Activated naive CD4-positive, alpha-beta T cell treated with anti-CD3 and anti-CD28 coated beads, Interleukin-2, amount 50 U/mL, for 24 hours (primary cell): ENCODE measurements around the gene GLI2.

ENCODE experiments used
- H3K27ac Mint-ChIP-seq: one replicate; pipeline ENCODE4 v1.8.0; 2021; ENCODE audit warnings: mild to moderate bottlenecking, mixed read lengths
- H3K27me3 Mint-ChIP-seq: one replicate; pipeline ENCODE4 v1.8.0; 2021; ENCODE audit warnings: mixed read lengths
- H3K36me3 Mint-ChIP-seq: one replicate; pipeline ENCODE4 v1.8.0; 2021; ENCODE audit warnings: mixed read lengths
- H3K4me1 Mint-ChIP-seq: one replicate; pipeline ENCODE4 v1.8.0; 2021; ENCODE audit warnings: mixed read lengths
- H3K4me3 Mint-ChIP-seq: one replicate; pipeline ENCODE4 v1.8.0; 2021; ENCODE audit warnings: mild to moderate bottlenecking, mixed read lengths
- H3K9me3 Mint-ChIP-seq: one replicate; pipeline ENCODE4 v1.8.0; 2021; ENCODE audit warnings: mixed read lengths

Gene GLI2

DNA sequence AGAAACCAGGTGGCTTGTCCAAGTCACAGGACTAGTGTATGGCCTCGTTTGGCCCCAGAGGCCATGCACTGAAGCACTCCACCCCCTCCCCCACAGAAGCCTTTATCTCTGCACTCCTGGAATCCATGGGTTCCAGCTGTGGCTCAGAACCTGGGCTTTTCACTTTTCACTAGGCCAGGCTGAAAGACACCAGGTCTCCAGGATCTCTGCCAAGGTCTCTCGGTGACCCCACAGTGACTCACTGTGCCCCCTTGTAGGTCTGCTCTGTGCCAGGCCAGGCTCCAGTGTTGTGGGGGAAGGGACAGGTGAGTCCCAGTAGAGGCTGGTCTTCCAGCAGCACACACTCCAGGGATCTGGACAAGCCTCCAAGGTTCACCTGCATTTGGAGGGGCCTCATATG is 31.0 kb upstream of the GLI2 start:
- no peaks in the 10 kb centered on the region for H3K9me3 Mint-ChIP-seq

DNA sequence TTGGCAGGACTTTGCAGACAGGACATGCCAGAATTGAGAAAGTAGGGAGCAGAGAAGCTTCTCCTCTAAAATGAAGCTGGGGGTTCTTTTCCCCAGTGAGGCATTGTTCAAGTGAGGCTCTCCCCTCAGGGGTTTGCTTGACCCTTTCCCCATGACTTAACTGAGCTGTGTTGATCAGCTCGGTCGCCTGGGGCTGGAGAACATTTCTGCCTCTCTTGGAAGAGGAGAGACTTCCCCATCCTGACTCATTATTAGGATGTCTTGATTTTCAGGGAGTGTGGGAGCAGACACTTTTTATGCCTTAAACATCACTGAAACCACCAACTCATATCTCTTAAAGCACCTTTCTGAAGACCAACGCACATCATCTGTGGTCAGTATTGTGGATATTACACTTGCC is 27.9 kb upstream of the GLI2 start:
- no peak overlapping the region for H3K27ac Mint-ChIP-seq
- H3K27me3 Mint-ChIP-seq: peaks cover 3% of the 10 kb centered on the region
- H3K4me3 Mint-ChIP-seq: no peak overlapping the region
- no peaks in the 10 kb centered on the region for H3K36me3 Mint-ChIP-seq
- H3K9me3 Mint-ChIP-seq: no peaks in the 10 kb centered on the region
- H3K4me1 Mint-ChIP-seq: no peaks in the 10 kb centered on the region

More for the DNA sequence above, 31.0 kb upstream of the GLI2 start:
- Mint-ChIP-seq H3K27me3 (no peaks in the 10 kb centered on the region), H3K27ac (no peak overlapping the region), H3K4me1 (no peaks in the 10 kb centered on the region), H3K4me3 (no peak overlapping the region), H3K36me3 (no peaks in the 10 kb centered on the region)

DNA sequence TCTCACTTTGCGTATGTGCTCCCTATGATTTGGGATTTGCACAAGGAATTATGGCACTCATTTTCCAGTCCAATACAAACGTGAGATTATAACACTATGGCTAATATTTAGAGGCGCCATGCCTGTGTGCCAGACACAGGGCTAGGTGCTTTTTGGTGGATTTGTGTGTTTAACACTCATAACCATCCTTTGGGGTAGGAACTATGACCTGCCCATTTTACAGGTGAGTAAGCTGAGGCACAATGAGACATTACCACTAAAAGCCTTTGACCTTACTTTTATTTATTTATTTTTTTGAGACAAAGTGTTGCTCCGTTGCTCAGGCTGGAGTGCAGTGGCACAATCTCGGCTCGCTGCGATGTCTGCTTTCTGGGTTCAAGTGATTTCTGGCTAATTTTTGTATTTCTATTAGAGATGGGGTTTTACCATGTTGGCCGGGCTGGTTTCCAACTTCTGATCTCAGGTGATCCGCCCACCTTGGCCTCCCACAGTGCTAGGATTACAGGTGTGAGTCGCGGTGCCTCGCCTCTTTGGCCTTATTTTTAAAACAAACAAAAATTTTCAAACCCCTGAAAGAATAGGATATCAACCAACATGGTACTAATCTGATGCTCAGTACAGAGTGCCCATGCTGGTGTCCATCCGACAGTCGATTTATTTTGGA is 26.6 kb upstream of the GLI2 start:
- Mint-ChIP-seq H3K36me3 (no peaks in the 10 kb centered on the region), H3K9me3 (no peaks in the 10 kb centered on the region), H3K27me3 (peaks cover 3% of the 10 kb centered on the region), H3K4me1 (no peaks in the 10 kb centered on the region), H3K4me3 (no peak overlapping the region), H3K27ac (no peak overlapping the region)

DNA sequence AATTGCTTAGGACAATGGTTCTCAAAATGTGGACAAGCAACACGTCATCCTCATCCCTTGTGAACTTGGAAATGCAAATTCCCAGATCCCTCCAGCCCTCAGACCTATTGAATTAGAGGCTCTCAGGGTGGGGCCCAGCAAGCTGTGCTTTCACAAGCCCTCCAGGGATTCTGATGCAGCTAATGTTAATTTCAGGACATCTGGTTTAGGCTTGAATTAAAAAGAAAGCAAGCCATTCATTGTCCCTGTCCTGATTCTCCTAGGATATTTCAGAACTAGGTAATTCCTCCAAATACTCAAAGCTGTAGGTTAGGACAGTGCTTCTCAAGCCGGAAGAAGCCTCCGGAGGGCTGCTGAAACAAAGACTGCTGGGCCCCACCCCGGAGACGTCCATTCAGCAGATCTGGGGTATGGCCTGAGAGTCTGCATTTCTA is 26.0 kb upstream of the GLI2 start:
- no peak overlapping the region for H3K4me3 Mint-ChIP-seq
- H3K9me3 Mint-ChIP-seq: no peaks in the 10 kb centered on the region
- H3K36me3 Mint-ChIP-seq: no peaks in the 10 kb centered on the region
- no peaks in the 10 kb centered on the region for H3K4me1 Mint-ChIP-seq
- H3K27me3 Mint-ChIP-seq: peaks cover 3% of the 10 kb centered on the region
- H3K27ac Mint-ChIP-seq: no peak overlapping the region

DNA sequence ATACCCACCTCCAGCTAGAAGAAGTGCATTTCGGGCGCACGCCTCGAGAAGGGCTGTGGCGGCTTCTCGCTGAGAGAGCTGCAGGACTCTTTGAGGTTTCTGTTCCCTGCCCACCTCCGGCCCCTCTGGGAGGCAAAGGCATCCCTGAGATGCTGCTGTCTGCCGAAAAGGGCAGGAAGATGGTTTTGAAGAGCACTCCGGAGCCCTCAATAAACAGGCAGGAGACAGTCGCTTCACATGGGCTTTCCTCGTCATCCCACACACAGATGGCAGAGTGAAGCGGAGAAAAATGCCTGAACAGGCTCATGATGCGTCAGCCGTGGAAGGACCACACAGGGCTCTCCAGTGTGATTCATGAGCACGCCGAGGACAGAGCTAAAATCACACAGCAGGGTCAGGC is 25.4 kb upstream of the GLI2 start:
- peaks cover 3% of the 10 kb centered on the region for H3K27me3 Mint-ChIP-seq

DNA sequence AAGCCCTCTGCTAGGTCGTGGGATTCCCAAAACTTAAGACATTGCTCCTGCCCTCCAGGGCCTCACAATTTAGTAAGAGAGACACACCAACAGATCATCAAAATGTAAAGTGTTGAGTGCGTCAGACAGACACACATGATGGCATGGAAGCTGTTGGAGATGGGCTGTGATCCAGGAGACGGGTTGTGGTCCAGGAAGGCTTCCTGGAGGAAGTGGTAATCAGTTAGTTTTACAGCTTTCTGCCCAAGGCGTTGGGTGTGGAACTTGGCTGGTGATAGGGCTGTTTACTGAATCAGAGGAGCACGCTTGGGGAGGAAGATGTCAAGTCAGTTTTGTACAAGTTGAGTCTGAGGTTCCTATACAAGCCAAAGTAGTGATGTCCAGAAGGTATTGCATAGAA is 24.0 kb upstream of the GLI2 start:
- Mint-ChIP-seq H3K4me1 (no peaks in the 10 kb centered on the region), H3K27ac (no peak overlapping the region)

More for the DNA sequence above, 25.4 kb upstream of the GLI2 start:
- H3K36me3 Mint-ChIP-seq: no peaks in the 10 kb centered on the region
- H3K4me1 Mint-ChIP-seq: no peaks in the 10 kb centered on the region
- no peak overlapping the region for H3K4me3 Mint-ChIP-seq
- H3K27ac Mint-ChIP-seq: no peak overlapping the region
- H3K9me3 Mint-ChIP-seq: no peaks in the 10 kb centered on the region

DNA sequence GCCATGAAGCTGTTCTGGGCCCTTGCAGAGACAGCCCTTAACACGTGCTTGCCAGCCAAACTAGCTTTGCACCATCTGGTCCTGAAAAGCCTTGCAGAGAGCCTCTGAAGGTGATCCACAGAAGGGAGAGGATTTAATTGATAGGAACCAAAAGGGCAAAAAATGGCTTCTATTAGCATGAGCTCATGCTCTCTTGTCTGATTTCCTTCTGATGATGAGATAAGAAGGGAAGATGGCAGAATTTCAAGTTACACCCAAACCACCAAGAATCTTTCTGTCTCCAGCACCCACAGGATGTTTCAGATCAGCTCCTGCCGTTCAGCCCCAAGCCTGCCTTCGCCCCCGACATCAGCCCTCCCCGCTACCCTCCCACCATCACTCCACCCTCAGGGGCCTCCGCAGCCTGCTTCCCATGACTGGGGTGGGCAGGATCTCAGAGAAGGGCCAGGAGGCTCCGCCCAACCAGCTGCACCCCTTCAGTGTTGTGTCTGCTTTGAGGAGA is 23.4 kb upstream of the GLI2 start:
- H3K36me3 Mint-ChIP-seq: no peaks in the 10 kb centered on the region
- no peak overlapping the region for H3K27ac Mint-ChIP-seq
- H3K4me3 Mint-ChIP-seq: no peak overlapping the region
- peaks cover 3% of the 10 kb centered on the region for H3K27me3 Mint-ChIP-seq
- H3K4me1 Mint-ChIP-seq: no peaks in the 10 kb centered on the region
- H3K9me3 Mint-ChIP-seq: no peaks in the 10 kb centered on the region

More for the DNA sequence above, 24.0 kb upstream of the GLI2 start:
- Mint-ChIP-seq H3K27me3 (peaks cover 3% of the 10 kb centered on the region), H3K36me3 (no peaks in the 10 kb centered on the region), H3K9me3 (no peaks in the 10 kb centered on the region), H3K4me3 (no peak overlapping the region)

DNA sequence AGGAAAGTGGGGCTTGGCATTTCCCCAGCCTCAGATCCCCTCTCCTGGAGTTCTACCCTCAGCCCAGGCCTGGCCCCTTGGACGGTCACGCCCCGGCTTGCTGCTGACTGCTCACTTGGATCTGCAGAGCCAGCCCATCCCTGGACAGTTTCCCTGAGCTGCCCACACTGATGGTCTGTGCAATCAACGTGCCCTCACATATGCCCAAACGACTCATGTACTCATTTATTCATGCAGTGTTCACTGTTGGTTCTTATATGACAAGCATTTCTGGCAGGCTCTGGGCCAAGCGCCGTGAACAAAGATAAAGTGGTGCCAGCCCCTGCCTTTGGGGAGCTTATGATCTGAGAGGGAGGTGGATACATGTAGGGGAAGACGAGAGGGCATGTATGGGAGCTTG is 20.3 kb upstream of the GLI2 start:
- Mint-ChIP-seq H3K27ac (no peak overlapping the region), H3K9me3 (no peaks in the 10 kb centered on the region), H3K36me3 (no peaks in the 10 kb centered on the region), H3K27me3 (peaks cover 3% of the 10 kb centered on the region), H3K4me3 (no peak overlapping the region), H3K4me1 (no peaks in the 10 kb centered on the region)

DNA sequence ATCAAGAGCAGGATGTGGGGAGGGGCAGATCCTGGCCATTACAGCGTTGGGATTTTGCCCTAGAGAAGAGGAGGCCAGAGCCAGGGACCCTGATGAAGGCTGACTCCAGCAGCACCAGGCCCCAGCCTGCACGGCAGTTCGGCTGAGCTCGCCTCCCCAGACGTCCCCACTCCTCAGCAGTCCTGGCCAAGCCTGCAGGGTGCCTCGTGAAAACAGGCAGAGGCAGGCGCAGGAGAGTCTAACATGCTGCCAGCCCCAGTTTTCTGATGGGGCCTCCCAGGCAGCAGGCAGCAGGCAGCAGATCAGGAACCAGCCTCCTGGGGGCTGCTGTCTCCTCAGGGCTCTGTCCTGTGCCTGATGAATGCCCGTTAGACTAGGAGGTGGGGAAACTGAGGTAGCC is 19.7 kb upstream of the GLI2 start:
- Mint-ChIP-seq H3K9me3 (no peaks in the 10 kb centered on the region), H3K27me3 (peaks cover 3% of the 10 kb centered on the region), H3K4me3 (no peak overlapping the region), H3K4me1 (no peaks in the 10 kb centered on the region), H3K27ac (no peak overlapping the region), H3K36me3 (no peaks in the 10 kb centered on the region)

DNA sequence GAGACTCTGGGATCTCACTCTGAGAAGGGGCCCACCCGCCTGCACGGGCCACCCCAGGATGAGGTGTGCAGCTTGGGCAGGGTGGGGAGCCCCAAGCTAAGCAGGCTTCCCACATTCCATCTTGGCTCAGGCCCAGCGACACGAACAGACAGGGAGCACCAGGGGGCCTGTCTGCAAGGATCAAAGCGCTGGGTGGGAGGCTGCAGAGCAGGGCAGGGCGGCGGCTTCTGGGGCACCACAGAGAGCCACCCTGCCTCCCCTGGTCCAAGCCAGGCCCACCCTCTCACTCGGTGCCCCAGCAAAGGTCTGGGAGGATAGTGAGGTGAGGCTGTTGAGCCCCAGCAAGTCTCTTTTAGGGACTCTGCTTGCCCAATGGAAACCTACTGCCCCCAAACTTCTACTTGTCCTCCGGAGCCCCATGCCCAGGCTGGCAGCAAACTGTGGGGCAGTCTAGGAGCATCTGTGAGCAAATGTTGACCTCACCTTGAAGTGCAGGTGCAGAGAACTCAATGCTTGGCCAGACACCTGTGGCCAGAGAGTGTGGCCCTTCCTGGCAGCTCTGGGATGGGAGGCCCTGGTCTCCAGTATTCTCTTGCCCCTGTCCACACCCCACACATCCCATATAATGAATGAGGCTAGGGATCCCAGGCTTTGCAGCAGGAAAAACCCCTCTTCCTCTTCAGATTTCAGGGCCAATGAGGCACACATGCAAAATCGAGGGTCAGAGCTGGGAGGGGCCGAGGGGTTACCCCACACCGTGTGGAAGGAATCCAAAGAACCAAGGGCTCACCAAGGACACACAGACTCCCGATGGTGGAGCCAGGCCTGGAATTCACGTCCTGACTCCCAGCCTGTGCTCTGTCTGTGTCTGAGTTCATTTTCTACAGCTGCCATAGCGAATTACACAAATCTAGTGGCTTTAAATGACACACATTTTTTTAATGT is 18.8 kb upstream of the GLI2 start:
- H3K27me3 Mint-ChIP-seq: peaks cover 2% of the 10 kb centered on the region
- no peaks in the 10 kb centered on the region for H3K9me3 Mint-ChIP-seq
- no peak overlapping the region for H3K27ac Mint-ChIP-seq
- no peak overlapping the region for H3K4me3 Mint-ChIP-seq
- no peaks in the 10 kb centered on the region for H3K36me3 Mint-ChIP-seq
- H3K4me1 Mint-ChIP-seq: no peaks in the 10 kb centered on the region

DNA sequence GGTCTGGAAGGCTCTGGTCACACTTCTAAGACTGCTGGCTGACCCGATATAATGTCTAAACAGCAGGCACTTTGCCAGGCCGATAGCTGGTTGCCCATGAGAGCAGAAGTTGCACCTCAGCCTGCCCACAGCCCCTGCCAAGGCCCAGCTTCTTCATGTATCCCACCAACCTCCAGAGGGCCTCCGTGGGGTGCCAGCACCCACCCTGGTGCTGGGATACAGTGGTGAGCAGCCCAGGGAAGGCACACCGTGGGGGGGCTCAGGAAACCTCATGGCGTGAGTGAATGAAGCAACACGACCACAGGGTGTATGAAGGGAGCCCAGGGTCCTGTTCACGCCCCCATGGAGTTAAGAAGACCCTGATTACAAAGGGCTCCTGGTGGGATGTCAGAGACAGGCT is 16.2 kb upstream of the GLI2 start:
- no peak overlapping the region for H3K27ac Mint-ChIP-seq
- H3K27me3 Mint-ChIP-seq: no peaks in the 10 kb centered on the region
- no peak overlapping the region for H3K4me3 Mint-ChIP-seq
- H3K4me1 Mint-ChIP-seq: no peaks in the 10 kb centered on the region
- H3K9me3 Mint-ChIP-seq: no peaks in the 10 kb centered on the region
- H3K36me3 Mint-ChIP-seq: no peaks in the 10 kb centered on the region

DNA sequence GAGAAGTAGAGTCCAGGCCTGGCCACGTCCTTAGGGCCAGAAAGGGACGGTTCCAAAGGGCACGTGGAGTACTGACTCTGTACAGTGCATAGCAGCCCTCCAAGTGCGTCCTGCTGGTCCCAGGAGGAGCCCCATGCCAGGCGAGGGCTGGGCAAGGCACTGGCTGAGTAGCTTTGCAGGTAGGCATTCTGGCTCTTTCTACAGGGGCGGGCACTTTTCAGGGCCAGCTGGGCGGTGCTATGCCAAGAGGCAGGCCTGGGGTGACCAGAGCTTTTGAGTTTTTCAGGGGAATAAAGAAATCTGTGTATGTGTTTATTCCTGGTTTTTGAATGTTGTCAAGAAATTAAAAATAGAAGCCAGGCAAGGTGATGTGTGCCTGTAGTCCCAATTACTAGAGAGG is 15.4 kb upstream of the GLI2 start:
- no peak overlapping the region for H3K27ac Mint-ChIP-seq

DNA sequence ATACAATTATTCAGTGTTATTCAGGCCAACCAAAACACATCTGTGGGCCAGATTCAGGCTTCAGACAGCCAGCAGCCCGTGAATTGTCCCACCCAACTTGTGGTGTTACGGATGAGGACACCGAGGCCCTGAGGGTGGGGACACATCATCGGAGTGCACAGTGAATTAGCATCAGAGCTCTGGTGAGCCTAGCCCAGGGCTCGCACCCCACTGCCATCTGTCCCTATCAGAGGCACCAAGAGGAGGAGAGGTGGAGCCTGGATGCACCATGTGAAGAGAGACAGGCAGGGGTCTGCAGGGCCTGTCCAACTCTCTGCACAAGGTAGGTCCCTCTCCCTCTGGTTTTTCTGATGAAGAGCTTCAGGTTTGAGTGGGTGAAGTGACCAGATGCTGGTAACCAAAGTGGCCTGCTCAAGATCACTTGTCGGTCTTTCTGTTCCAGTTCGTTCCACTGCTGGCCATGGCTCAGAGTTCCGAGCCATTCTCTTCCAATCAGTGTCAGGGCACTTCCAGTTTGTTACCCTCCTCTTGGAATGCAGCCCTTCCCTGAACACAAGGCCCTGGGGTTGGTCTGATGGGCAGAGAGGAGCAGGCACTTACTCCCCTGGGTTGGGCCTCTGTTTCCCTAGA is 14.8 kb upstream of the GLI2 start:
- H3K4me1 Mint-ChIP-seq: no peaks in the 10 kb centered on the region
- H3K9me3 Mint-ChIP-seq: no peaks in the 10 kb centered on the region
- no peaks in the 10 kb centered on the region for H3K36me3 Mint-ChIP-seq
- no peak overlapping the region for H3K27ac Mint-ChIP-seq
- H3K27me3 Mint-ChIP-seq: no peaks in the 10 kb centered on the region
- H3K4me3 Mint-ChIP-seq: no peak overlapping the region

More for the DNA sequence above, 15.4 kb upstream of the GLI2 start:
- Mint-ChIP-seq H3K27me3 (no peaks in the 10 kb centered on the region), H3K4me1 (no peaks in the 10 kb centered on the region), H3K9me3 (no peaks in the 10 kb centered on the region), H3K4me3 (no peak overlapping the region), H3K36me3 (no peaks in the 10 kb centered on the region)

DNA sequence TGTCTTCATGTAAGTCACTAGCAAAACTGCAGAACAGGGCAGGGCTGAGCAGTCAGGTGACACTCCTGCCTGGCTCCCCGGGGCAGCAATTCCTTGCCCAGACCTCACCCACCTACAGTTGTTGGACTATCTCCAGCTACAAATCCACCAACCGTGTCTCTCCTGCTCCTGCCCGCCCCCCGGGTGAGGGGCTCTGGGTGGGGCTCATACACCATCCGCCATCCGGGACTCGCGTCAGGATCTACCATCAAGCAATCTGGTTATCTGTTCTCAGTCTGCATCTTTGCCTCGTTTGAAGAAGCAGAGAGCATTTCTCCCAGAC is 13.5 kb upstream of the GLI2 start:
- H3K4me3 Mint-ChIP-seq: no peak overlapping the region
- no peaks in the 10 kb centered on the region for H3K9me3 Mint-ChIP-seq
- H3K27me3 Mint-ChIP-seq: no peaks in the 10 kb centered on the region
- no peak overlapping the region for H3K27ac Mint-ChIP-seq
- H3K36me3 Mint-ChIP-seq: no peaks in the 10 kb centered on the region
- H3K4me1 Mint-ChIP-seq: no peaks in the 10 kb centered on the region

DNA sequence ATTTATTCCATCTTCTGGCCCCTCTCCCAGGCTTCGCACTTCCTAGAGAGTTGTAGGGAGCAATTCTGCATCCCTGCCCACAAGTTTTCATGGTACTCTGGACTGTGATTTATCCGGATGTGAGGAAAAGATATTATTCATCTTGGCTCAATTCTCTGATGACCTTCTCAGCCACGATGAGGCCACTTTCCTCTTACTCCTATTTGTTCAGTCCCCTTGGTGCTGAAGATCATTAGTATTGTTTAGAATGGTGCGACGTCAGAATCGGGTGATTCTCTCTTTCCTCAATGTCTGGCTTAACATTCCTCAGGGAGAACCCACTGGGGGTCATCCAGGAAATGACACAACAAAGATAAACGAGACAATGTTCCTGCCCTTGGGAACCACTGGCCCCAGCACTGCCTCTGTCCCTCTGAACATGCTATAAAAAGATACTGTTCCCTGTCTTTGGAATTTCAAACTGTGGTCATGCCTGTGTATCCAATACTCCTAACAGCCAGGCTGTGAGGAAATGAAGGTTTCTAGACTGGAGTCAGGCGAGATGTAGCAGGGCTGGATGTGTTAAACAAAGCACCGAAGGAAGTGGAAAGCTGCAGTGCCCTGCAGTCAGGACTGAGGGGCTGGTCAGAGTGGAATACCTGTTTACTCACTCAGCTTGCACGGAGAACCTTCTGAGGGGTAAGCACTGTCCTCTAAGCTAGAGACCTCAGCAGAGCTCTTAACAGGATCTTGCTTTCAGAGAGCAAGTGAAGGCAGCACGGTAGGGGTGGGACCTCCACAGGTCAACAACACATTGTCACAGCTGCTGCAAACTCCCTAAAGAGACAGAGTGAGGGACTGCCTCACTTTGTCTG is 12.9 kb upstream of the GLI2 start:
- Mint-ChIP-seq H3K27ac (no peak overlapping the region), H3K27me3 (no peaks in the 10 kb centered on the region), H3K9me3 (no peaks in the 10 kb centered on the region), H3K4me3 (no peak overlapping the region), H3K4me1 (no peaks in the 10 kb centered on the region), H3K36me3 (no peaks in the 10 kb centered on the region)
